Activated CD8-positive, alpha-beta T cell treated with anti-CD3 and anti-CD28 coated beads, Interleukin-2, amount 10 ng/mL, durations not matched to agents 7 days and 5 days (primary cell): ENCODE measurements around the gene KIF21B. TPM values are rescaled to one million over a fixed set of nuclear protein-coding genes. Genes with fewer than 3 reads are reported as not detected.

Experiments
- ATAC-seq: fragments of 150-1000 bp; cut with Tn5 transposase; one replicate; pipeline ENCODE4 v1.10.0; 2021; ENCODE audit warnings: moderate library complexity
- CTCF ChIA-PET: fragments of 350-600 bp; sonication (Branson Sonifier 250); formaldehyde crosslinking; loops from one replicate; lab custom pipeline; 2021; ENCODE audit warnings: antibody characterized with exemption; lab: Charles Lee
- POLR2A ChIA-PET: fragments of 350-600 bp; sonication (Branson Sonifier 250); formaldehyde crosslinking; loops from one replicate; lab custom pipeline; 2021; ENCODE audit warnings: antibody characterized with exemption; lab: Charles Lee
- DNase-seq: peaks from one replicate; pipeline ENCODE4 v3.0.0-alpha.2; 2020
- H3K27ac Mint-ChIP-seq: one replicate; pipeline ENCODE4 v1.8.0; 2021; ENCODE audit warnings: mild to moderate bottlenecking, mixed read lengths
- H3K27me3 Mint-ChIP-seq: one replicate; pipeline ENCODE4 v1.8.0; 2021; ENCODE audit warnings: low read depth, mixed read lengths
- H3K36me3 Mint-ChIP-seq: one replicate; pipeline ENCODE4 v1.8.0; 2021; ENCODE audit warnings: low read depth, mixed read lengths
- H3K4me1 Mint-ChIP-seq: one replicate; pipeline ENCODE4 v1.8.0; 2021; ENCODE audit warnings: low read depth, mixed read lengths
- H3K4me3 Mint-ChIP-seq: one replicate; pipeline ENCODE4 v1.8.0; 2021; ENCODE audit warnings: mild to moderate bottlenecking, mixed read lengths
- H3K9me3 Mint-ChIP-seq: one replicate; pipeline ENCODE4 v1.8.0; 2022; ENCODE audit warnings: mixed read lengths; ENCODE audit not compliant: insufficient read depth
- total RNA-seq, 2 experiments: library from RNA; stranded (reverse); gene quantifications; one replicate each; pipeline ENCODE4 v1.2.3, GENCODE V29; 2021

KIF21B gene
- total RNA-seq, 2 experiments from 2014 or later: 158 to 162 TPM

GRCh38 chr1:200991097-200991614, 32.4 kb downstream of the KIF21B start:
- no peaks in the 10 kb centered on the region for H3K4me1 Mint-ChIP-seq
- no peak for DNase-seq
- peaks cover 73% of the 10 kb centered on the region for H3K36me3 Mint-ChIP-seq
- ChIA-PET POLR2A (no interaction called here), CTCF (interaction anchor here (0.8 to 2.4 kb wide), 2 partner anchors 11 to 19 kb away, joined by 3 to 9 read pairs; no protein-coding TSS in a partner anchor)
- no peaks in the 10 kb centered on the region for H3K9me3 Mint-ChIP-seq
- no peak overlapping the region for H3K27ac Mint-ChIP-seq
- H3K4me3 Mint-ChIP-seq: no peak overlapping the region
- H3K27me3 Mint-ChIP-seq: no peaks in the 10 kb centered on the region
- ATAC-seq: no peak

DNA sequence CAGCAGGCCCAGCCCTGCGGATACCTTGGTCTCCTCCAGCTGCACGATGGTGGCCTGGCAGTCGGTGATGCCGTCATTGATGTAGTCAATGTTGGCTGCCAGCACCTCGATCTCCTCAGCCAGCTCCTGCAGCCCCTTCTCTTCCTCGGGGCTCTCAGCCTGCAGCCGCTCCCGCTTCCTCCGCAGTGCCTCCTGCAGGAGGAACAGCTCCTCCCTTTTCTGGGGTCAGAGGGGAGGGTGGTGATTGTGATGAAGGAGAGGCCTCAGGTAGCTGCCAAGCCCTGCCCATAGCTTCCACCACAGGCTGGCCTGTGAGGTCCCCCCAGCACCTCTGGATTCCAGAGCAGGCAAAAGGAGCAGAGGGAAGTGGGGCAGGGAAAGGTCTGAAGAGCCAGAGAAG, 33.4 kb downstream of the KIF21B start:
- no peak overlapping the region for H3K4me3 Mint-ChIP-seq
- no peak overlapping the region for H3K27ac Mint-ChIP-seq
- DNase-seq (no peak), ATAC-seq (no peak)
- H3K9me3 Mint-ChIP-seq: no peaks in the 10 kb centered on the region
- no peaks in the 10 kb centered on the region for H3K27me3 Mint-ChIP-seq
- CTCF ChIA-PET: interaction anchor here (1.7 to 2.9 kb wide), 2 partner anchors 10 to 18 kb away, joined by 10 to 11 read pairs; no protein-coding TSS in a partner anchor
- POLR2A ChIA-PET: interaction anchor here (0.7 to 1.3 kb wide), 2 partner anchors 11 to 29 kb away, joined by 3 to 4 read pairs; no protein-coding TSS in a partner anchor
- peaks cover 70% of the 10 kb centered on the region for H3K36me3 Mint-ChIP-seq
- no peaks in the 10 kb centered on the region for H3K4me1 Mint-ChIP-seq

- H3K4me1 Mint-ChIP-seq: no peaks in the 10 kb centered on the region
- DNase-seq (no peak), ATAC-seq (no peak)
- no peak overlapping the region for H3K4me3 Mint-ChIP-seq
- peak overlapping the region; percentile 71 for H3K27ac Mint-ChIP-seq
- peaks cover 70% of the 10 kb centered on the region for H3K36me3 Mint-ChIP-seq
- no peaks in the 10 kb centered on the region for H3K9me3 Mint-ChIP-seq
- POLR2A ChIA-PET: interaction anchor here (0.7 to 1.3 kb wide), 3 partner anchors 10 to 30 kb away, joined by 3 to 4 read pairs (median 4); no protein-coding TSS in a partner anchor
- CTCF ChIA-PET: interaction anchor here (0.7 to 2.9 kb wide), 5 partner anchors 10 to 53 kb away, joined by 3 to 11 read pairs (median 3); no protein-coding TSS in a partner anchor
- H3K27me3 Mint-ChIP-seq: no peaks in the 10 kb centered on the region
Observed at GRCh38 chr1:200989337-200989736, 34.2 kb downstream of the KIF21B start.

DNA sequence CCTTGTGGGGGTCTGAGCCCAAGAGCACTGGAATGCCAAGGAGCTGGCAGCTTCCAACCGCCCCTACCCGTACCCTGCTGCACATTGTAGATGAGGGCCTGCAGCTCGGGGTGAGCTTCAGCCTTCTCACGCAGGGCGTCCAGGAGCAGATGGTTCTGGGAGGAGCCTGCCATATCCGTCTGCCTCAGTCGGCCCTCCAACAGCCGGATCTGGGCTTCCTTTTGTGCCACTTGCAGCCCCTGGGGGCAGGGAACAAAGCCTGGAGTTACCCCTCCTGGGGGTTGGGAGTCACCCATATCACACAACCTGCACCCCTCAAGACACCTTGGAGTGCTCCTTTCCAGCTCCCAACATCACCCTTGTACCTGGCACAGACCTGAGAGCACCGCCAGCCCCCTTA, 34.8 kb downstream of the KIF21B start:
- DNase-seq (no peak), ATAC-seq (no peak)
- Mint-ChIP-seq H3K9me3 (no peaks in the 10 kb centered on the region), H3K36me3 (peaks cover 71% of the 10 kb centered on the region), H3K4me3 (no peak overlapping the region), H3K27ac (peak overlapping the region; percentile 52), H3K4me1 (no peaks in the 10 kb centered on the region), H3K27me3 (no peaks in the 10 kb centered on the region)
- CTCF ChIA-PET: interaction anchor here (0.9 to 2.9 kb wide), 4 partner anchors 9 to 54 kb away, joined by 3 to 11 read pairs (median 7); no protein-coding TSS in a partner anchor
- POLR2A ChIA-PET: interaction anchor here (1.0 kb wide), 1 partner anchor 13 kb away, joined by 4 read pairs; no protein-coding TSS in a partner anchor

GRCh38 chr1:200985481-200985880, 38.0 kb downstream of the KIF21B start:
- H3K27ac Mint-ChIP-seq: no peak overlapping the region
- POLR2A ChIA-PET: interaction anchor here (1.1 to 1.3 kb wide), 2 partner anchors 10 to 56 kb away, joined by 3 to 4 read pairs; no protein-coding TSS in a partner anchor
- ATAC-seq: no peak

DNA sequence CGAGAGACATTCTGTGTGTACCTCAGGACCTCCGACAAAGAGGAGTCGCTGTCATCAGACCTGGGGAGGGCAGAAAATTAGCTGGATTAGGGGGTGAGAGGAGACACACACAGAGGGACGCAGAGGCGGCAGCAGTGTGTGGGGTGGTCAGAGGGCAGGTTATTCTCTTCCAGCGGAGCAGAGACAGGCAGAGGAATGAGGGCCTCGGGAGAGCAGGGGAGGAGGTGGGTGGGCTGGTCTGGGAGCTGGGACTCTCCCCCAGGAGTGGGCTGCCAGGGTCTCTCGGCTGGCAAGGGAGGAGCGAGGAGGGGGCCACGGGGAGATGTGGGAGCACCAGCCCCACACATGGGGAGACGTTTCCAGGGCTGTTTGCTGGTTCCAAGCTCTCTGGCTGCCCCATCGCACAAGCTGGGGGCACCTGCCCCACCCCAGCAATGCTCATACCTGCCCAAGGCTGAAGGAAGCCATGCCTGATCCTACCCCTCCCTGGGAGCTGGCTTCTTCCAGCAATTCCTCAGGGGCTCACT, 40.4 kb downstream of the KIF21B start:
- ChIA-PET CTCF (interaction anchor here (1.1 to 3.0 kb wide), 2 partner anchors 11 to 33 kb away, joined by 4 to 18 read pairs; no protein-coding TSS in a partner anchor), POLR2A (no interaction called here)
- Mint-ChIP-seq H3K4me1 (no peaks in the 10 kb centered on the region), H3K4me3 (no peak overlapping the region), H3K27ac (no peak overlapping the region), H3K9me3 (no peaks in the 10 kb centered on the region), H3K36me3 (peaks cover 79% of the 10 kb centered on the region), H3K27me3 (no peaks in the 10 kb centered on the region)
- DNase-seq (no peak), ATAC-seq (no peak)

More at GRCh38 chr1:200985481-200985880, 38.0 kb downstream of the KIF21B start:
- no peak for DNase-seq
- H3K4me1 Mint-ChIP-seq: no peaks in the 10 kb centered on the region
- CTCF ChIA-PET: interaction anchor here (1.3 kb wide), 1 partner anchor 14 kb away, joined by 5 read pairs; no protein-coding TSS in a partner anchor
- no peak overlapping the region for H3K4me3 Mint-ChIP-seq
- H3K36me3 Mint-ChIP-seq: peaks cover 76% of the 10 kb centered on the region
- H3K9me3 Mint-ChIP-seq: no peaks in the 10 kb centered on the region
- no peaks in the 10 kb centered on the region for H3K27me3 Mint-ChIP-seq

DNA sequence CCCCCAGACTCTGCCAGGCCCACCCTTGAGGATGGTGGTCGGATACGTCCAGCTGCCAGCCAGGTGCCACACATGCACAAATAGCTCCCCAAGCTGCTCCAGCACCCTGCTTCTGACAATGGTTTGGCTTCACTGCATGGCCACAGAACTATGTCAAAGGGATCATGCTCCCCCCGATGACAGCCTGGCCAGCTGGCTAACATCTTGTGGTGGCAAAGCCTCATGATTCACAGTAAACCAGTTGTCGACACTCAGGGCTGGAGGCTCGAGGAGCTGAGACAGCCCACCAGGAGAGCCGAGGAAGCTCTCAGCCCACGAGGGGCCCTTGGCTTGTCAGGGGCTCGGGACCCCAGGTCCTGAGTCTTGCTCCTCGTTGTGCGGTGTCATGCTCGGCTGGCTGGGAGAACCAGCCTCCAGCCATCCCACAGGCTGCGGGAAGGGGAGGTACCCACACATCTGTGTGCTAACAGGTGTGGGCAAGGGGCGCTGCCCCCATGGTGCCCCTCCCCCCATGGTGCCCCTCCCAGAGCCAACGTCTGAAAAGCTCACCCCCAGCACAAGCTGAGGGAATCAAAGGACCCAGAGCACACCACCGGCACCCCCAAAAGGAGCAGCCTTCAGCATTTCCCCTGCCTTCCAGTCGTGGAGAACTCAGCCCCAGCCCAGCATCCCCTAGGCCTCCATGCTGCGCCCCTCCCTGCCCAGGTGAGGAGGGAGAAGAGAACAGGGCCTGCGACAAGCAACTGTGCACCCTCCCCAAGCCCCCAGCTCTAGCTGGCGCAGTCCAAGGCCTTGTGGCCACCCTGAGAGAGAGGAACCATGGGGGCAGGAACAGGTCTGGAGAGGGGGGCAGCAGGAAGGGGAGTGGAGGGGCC, 41.2 kb downstream of the KIF21B start:
- ChIA-PET POLR2A (no interaction called here), CTCF (interaction anchor here (1.1 to 4.1 kb wide), 5 partner anchors 10 to 137 kb away, joined by 3 to 117 read pairs (median 4); no protein-coding TSS in a partner anchor)
- Mint-ChIP-seq H3K27me3 (no peaks in the 10 kb centered on the region), H3K36me3 (peaks cover 73% of the 10 kb centered on the region), H3K9me3 (no peaks in the 10 kb centered on the region), H3K27ac (no peak overlapping the region), H3K4me3 (no peak overlapping the region), H3K4me1 (no peaks in the 10 kb centered on the region)
- DNase-seq: no peak
- ATAC-seq: no peak

DNA sequence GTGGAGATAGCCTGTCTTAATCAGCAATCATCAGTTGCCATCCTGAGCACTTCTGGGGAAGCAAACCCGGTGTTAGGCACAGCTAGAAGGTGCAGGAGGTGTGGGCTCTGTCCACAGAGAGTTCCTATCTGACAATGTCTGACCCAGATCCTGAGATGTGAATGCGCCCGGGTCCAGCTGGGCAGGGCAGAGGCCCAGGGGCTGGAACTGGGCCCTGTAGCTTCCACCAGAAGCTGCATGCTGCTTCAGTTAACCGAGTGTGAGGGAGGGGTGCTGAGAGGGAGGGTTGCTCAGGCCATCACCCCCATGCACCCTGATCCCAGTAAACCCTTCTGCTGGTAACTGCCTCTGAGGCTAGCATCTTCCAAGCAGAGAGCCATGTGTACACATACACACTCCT, 42.2 kb downstream of the KIF21B start:
- POLR2A ChIA-PET: no interaction called here
- Mint-ChIP-seq H3K27ac (no peak overlapping the region), H3K36me3 (peaks cover 74% of the 10 kb centered on the region), H3K9me3 (no peaks in the 10 kb centered on the region), H3K27me3 (no peaks in the 10 kb centered on the region), H3K4me1 (no peaks in the 10 kb centered on the region), H3K4me3 (no peak overlapping the region)
- ATAC-seq: no peak
- DNase-seq: no peak
- CTCF ChIA-PET: interaction anchor here (1.1 to 4.1 kb wide), 5 partner anchors 9 to 138 kb away, joined by 3 to 117 read pairs (median 13); no protein-coding TSS in a partner anchor

- ATAC-seq: no peak
- ChIA-PET CTCF (interaction anchor here (0.9 to 6.7 kb wide), 10 partner anchors 9 to 359 kb away, joined by 3 to 130 read pairs (median 12); partner anchors contain the start of gene KIF21B), POLR2A (no interaction called here)
- no peaks in the 10 kb centered on the region for H3K9me3 Mint-ChIP-seq
- H3K4me3 Mint-ChIP-seq: no peak overlapping the region
- H3K36me3 Mint-ChIP-seq: peaks cover 78% of the 10 kb centered on the region
- H3K4me1 Mint-ChIP-seq: no peaks in the 10 kb centered on the region
- DNase-seq: no peak
- no peaks in the 10 kb centered on the region for H3K27me3 Mint-ChIP-seq
- H3K27ac Mint-ChIP-seq: peak overlapping the region; percentile 43
Observed at GRCh38 chr1:200980873-200981272, 42.6 kb downstream of the KIF21B start.

DNA sequence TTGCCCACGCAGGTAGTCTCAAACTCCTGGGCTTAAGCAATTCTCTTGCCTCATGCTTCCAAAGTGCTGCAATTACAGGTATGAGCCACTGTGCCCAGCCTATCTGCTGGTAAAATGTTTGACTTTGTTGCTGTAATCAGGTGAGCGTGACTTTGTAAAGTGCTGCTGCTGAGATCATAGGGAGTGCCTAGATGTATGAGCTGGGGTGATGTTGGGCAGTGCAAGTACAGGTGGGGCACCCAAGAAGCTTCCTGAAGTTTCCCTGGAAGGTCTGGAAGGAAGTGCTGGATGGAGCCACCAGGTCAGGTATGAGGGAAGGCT, 43.1 kb downstream of the KIF21B start:
- Mint-ChIP-seq H3K36me3 (peaks cover 79% of the 10 kb centered on the region), H3K27ac (peak overlapping the region; percentile 43), H3K9me3 (no peaks in the 10 kb centered on the region), H3K4me1 (no peaks in the 10 kb centered on the region), H3K27me3 (no peaks in the 10 kb centered on the region), H3K4me3 (no peak overlapping the region)
- POLR2A ChIA-PET: no interaction called here
- CTCF ChIA-PET: interaction anchor here (0.7 to 6.7 kb wide), 21 partner anchors 9 to 420 kb away, joined by 3 to 130 read pairs (median 7); partner anchors contain the start of gene KIF21B
- ATAC-seq: no peak
- DNase-seq: no peak
